Testis (tissue), 2 donors: Measurements from ENCODE around the gene SEZ6L.

Experiments
- POLR2A ChIP-seq: fragments of 450-650 bp; IDR thresholded peaks from one replicate; pipeline ENCODE4 v1.6.1; 2017; ENCODE audit warnings: antibody characterized with exemption, mild to moderate bottlenecking, moderate library complexity
- TF ChIP-seq, protein P1 (sequence below), 3 experiments: fragments of 450-650 bp in 2 of 3; fragments of 200-600 bp in 1 of 3; sonication (generic) in 1 of 3; IDR thresholded peaks; one replicate each; pipeline ENCODE4 v1.5.1; 2016 to 2019; ENCODE audit warnings: antibody characterized with exemption in 3 of 3, mild to moderate bottlenecking in 2 of 3, moderate library complexity in 1 of 3

- TF ChIP-seq, protein P1, sequence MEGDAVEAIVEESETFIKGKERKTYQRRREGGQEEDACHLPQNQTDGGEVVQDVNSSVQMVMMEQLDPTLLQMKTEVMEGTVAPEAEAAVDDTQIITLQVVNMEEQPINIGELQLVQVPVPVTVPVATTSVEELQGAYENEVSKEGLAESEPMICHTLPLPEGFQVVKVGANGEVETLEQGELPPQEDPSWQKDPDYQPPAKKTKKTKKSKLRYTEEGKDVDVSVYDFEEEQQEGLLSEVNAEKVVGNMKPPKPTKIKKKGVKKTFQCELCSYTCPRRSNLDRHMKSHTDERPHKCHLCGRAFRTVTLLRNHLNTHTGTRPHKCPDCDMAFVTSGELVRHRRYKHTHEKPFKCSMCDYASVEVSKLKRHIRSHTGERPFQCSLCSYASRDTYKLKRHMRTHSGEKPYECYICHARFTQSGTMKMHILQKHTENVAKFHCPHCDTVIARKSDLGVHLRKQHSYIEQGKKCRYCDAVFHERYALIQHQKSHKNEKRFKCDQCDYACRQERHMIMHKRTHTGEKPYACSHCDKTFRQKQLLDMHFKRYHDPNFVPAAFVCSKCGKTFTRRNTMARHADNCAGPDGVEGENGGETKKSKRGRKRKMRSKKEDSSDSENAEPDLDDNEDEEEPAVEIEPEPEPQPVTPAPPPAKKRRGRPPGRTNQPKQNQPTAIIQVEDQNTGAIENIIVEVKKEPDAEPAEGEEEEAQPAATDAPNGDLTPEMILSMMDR (IDR thresholded peaks at IDR 0.05): no peak
- no peak for TF ChIP-seq POLR2A
These were observed 230.0 kb downstream of the SEZ6L start for GRCh38 chr22:26399289-26399688.
